ENCODE measurements around the gene SLC15A1.
A peak's percentile ranks its signal among the peaks of the same experiment; 100 is the strongest.

SLC15A1 gene

DNA sequence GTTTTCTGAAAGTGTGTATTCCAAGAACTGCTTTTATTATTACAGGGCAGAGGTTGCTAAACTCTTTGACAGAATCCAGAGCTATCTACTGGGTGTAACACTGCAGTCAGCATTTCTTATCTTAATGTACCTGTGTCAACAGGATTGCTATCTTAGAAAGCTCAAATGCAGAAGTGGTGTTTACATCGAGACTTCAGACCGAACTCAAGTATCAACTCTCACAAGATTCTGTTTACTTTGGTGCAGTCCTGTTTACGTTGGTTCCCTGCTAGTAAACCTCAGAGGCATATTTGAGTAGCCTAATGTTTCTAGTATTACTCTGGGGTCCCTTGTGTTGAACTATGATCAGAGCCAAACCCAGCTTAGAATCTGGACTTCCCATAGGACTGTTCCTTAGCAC lies 20.5 kb downstream of the SLC15A1 start:
- no peak overlapping the region for H4K91ac ChIP-seq (ENCODE audit: low read depth, low read length)
- no peak overlapping the region for H3K4me3 ChIP-seq (ENCODE audit: low read depth, low read length)
- H3K9me3 ChIP-seq (ENCODE audit: insufficient read depth, low read depth, low read length), result peaks cover 2% of the 10 kb centered on the region
- H3K79me2 ChIP-seq (ENCODE audit: control insufficient read depth, insufficient read depth, low read length, poor library complexity), result no peaks in the 10 kb centered on the region
- no peak overlapping the region for H2BK5ac ChIP-seq (ENCODE audit: low read depth, low read length, poor library complexity)
- WGBS (ENCODE audit: extremely low coverage, insufficient coverage, insufficient read length), result no CpG with 5 or more reads among the region's 3 CpGs
- H3K79me1 ChIP-seq (ENCODE audit: low read length), result no peaks in the 10 kb centered on the region
- H3K18ac ChIP-seq (ENCODE audit: low read length), result no peak overlapping the region
- no peak overlapping the region for H2AFZ ChIP-seq (ENCODE audit: insufficient read depth, low read length, poor library complexity)
- DNase-seq, result no peak
- no peak overlapping the region for H3K14ac ChIP-seq (ENCODE audit: low read length)
- H3K4me2 ChIP-seq (ENCODE audit: low read length), result no peak overlapping the region
- peaks cover 5 to 8% of the 10 kb centered on the region in 2 experiments for H3K4me1 ChIP-seq (ENCODE audit: control insufficient read depth in 1 of 2, insufficient read depth in 2 of 2, low read length in 2 of 2)
- H3K4ac ChIP-seq (ENCODE audit: low read depth, low read length), result no peak overlapping the region
- H2BK12ac ChIP-seq (ENCODE audit: low read length), result no peak overlapping the region
- H3K9ac ChIP-seq (ENCODE audit: low read length), result no peak overlapping the region
- no peak overlapping the region for H2BK120ac ChIP-seq (ENCODE audit: insufficient read depth, low read length, poor library complexity)
- no peak overlapping the region for H2AK5ac ChIP-seq (ENCODE audit: low read length)
- H4K12ac ChIP-seq (ENCODE audit: low read depth, low read length), result no peak overlapping the region
- no peaks in the 10 kb centered on the region for H3K27me3 ChIP-seq (ENCODE audit: insufficient read depth, low read length)
- H3K27ac ChIP-seq (ENCODE audit: low read depth, low read length), result no peak overlapping the region
- H4K8ac ChIP-seq (ENCODE audit: low read depth, low read length), result no peak overlapping the region
- H3K36me3 ChIP-seq (ENCODE audit: control insufficient read depth in 1 of 2, insufficient read depth in 2 of 2, low read length in 2 of 2), result no peaks in the 10 kb centered on the region
- no peak overlapping the region for H3K23ac ChIP-seq (ENCODE audit: low read length)

DNA sequence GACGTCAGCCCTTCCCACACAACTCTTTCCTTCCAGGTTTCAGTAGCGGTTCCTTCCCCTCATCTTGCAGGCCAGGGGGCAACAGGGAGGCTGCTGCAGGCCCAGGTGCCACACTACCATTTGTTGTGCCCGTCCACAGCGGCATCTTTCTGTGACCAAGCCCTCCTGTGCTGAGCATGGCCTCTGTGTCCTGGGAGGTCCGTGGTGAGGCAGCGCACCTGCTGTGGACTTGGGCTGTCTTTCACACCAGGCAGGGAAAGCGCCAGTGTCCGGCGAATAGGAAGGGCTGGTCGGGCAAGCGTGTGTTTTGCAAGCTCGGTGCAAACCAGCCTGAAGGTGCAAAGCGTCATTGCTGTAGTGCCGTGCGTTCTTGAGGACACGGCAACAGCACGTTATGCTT lies 21.4 kb downstream of the SLC15A1 start:
- H3K9me3 ChIP-seq (ENCODE audit: insufficient read depth, low read depth, low read length), result peaks cover 2% of the 10 kb centered on the region
- H3K79me1 ChIP-seq (ENCODE audit: low read length), result no peaks in the 10 kb centered on the region
- WGBS (ENCODE audit: extremely low coverage, insufficient coverage, insufficient read length), result no CpG with 5 or more reads among the region's 17 CpGs
- H3K4me1 ChIP-seq (ENCODE audit: control insufficient read depth in 1 of 2, insufficient read depth in 2 of 2, low read length in 2 of 2), result peaks cover 5 to 8% of the 10 kb centered on the region in 2 experiments
- H3K23ac ChIP-seq (ENCODE audit: low read length), result no peak overlapping the region
- no peaks in the 10 kb centered on the region for H3K27me3 ChIP-seq (ENCODE audit: insufficient read depth, low read length)
- no peak overlapping the region for H4K91ac ChIP-seq (ENCODE audit: low read depth, low read length)
- H3K4me2 ChIP-seq (ENCODE audit: low read length), result peak overlapping the region; percentile 16
- no peak overlapping the region for H3K27ac ChIP-seq (ENCODE audit: low read depth, low read length)
- no peak overlapping the region for H3K4ac ChIP-seq (ENCODE audit: low read depth, low read length)
- H3K9ac ChIP-seq (ENCODE audit: low read length), result no peak overlapping the region
- H2AFZ ChIP-seq (ENCODE audit: insufficient read depth, low read length, poor library complexity), result no peak overlapping the region
- no peak overlapping the region for H2BK120ac ChIP-seq (ENCODE audit: insufficient read depth, low read length, poor library complexity)
- no peak overlapping the region for H3K14ac ChIP-seq (ENCODE audit: low read length)
- H4K8ac ChIP-seq (ENCODE audit: low read depth, low read length), result no peak overlapping the region
- H2BK5ac ChIP-seq (ENCODE audit: low read depth, low read length, poor library complexity), result no peak overlapping the region
- no peak overlapping the region for H2AK5ac ChIP-seq (ENCODE audit: low read length)
- H4K12ac ChIP-seq (ENCODE audit: low read depth, low read length), result no peak overlapping the region
- H2BK12ac ChIP-seq (ENCODE audit: low read length), result no peak overlapping the region
- H3K36me3 ChIP-seq (ENCODE audit: control insufficient read depth in 1 of 2, insufficient read depth in 2 of 2, low read length in 2 of 2), result no peaks in the 10 kb centered on the region
- no peaks in the 10 kb centered on the region for H3K79me2 ChIP-seq (ENCODE audit: control insufficient read depth, insufficient read depth, low read length, poor library complexity)
- DNase-seq, result no peak
- peak overlapping the region; percentile 2 for H3K18ac ChIP-seq (ENCODE audit: low read length)
- H3K4me3 ChIP-seq (ENCODE audit: low read depth, low read length), result no peak overlapping the region

DNA sequence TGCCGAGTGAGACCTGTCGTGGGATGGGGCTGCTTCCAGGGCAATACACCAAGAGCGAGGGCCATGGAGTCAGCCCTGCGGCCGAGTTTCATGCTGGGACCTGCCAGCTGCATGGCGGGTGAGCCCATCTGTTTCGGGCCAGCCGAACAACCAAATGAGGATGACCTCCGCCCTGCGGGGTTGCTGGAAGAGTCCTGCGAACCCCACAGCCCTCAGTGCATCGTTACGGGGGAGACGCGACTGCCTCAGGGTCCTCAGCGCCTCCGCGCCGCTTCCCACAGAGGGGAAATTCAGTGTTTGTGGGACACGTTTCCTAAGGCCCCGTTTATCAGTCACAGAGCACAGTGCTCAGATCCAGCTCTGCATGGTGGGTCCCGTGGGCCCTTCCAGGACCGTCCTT lies 22.0 kb downstream of the SLC15A1 start:
- H2AFZ ChIP-seq (ENCODE audit: insufficient read depth, low read length, poor library complexity), result no peak overlapping the region
- no peaks in the 10 kb centered on the region for H3K79me2 ChIP-seq (ENCODE audit: control insufficient read depth, insufficient read depth, low read length, poor library complexity)
- no peak overlapping the region for H3K23ac ChIP-seq (ENCODE audit: low read length)
- H3K14ac ChIP-seq (ENCODE audit: low read length), result no peak overlapping the region
- peaks cover 5 to 8% of the 10 kb centered on the region in 2 experiments for H3K4me1 ChIP-seq (ENCODE audit: control insufficient read depth in 1 of 2, insufficient read depth in 2 of 2, low read length in 2 of 2)
- no peak overlapping the region for H4K8ac ChIP-seq (ENCODE audit: low read depth, low read length)
- no peak overlapping the region for H4K91ac ChIP-seq (ENCODE audit: low read depth, low read length)
- peaks cover 2% of the 10 kb centered on the region for H3K9me3 ChIP-seq (ENCODE audit: insufficient read depth, low read depth, low read length)
- no peak overlapping the region for H3K4me2 ChIP-seq (ENCODE audit: low read length)
- H3K4me3 ChIP-seq (ENCODE audit: low read depth, low read length), result no peak overlapping the region
- H3K27me3 ChIP-seq (ENCODE audit: insufficient read depth, low read length), result no peaks in the 10 kb centered on the region
- H3K27ac ChIP-seq (ENCODE audit: low read depth, low read length), result no peak overlapping the region
- H2BK120ac ChIP-seq (ENCODE audit: insufficient read depth, low read length, poor library complexity), result no peak overlapping the region
- H3K4ac ChIP-seq (ENCODE audit: low read depth, low read length), result no peak overlapping the region
- H3K79me1 ChIP-seq (ENCODE audit: low read length), result no peaks in the 10 kb centered on the region
- H2BK12ac ChIP-seq (ENCODE audit: low read length), result no peak overlapping the region
- no peak overlapping the region for H4K12ac ChIP-seq (ENCODE audit: low read depth, low read length)
- no peaks in the 10 kb centered on the region for H3K36me3 ChIP-seq (ENCODE audit: control insufficient read depth in 1 of 2, insufficient read depth in 2 of 2, low read length in 2 of 2)
- no peak for DNase-seq
- H2AK5ac ChIP-seq (ENCODE audit: low read length), result no peak overlapping the region
- no CpG with 5 or more reads among the region's 23 CpGs for WGBS (ENCODE audit: extremely low coverage, insufficient coverage, insufficient read length)
- H3K9ac ChIP-seq (ENCODE audit: low read length), result no peak overlapping the region
- H3K18ac ChIP-seq (ENCODE audit: low read length), result peak overlapping the region; percentile 21
- no peak overlapping the region for H2BK5ac ChIP-seq (ENCODE audit: low read depth, low read length, poor library complexity)

DNA sequence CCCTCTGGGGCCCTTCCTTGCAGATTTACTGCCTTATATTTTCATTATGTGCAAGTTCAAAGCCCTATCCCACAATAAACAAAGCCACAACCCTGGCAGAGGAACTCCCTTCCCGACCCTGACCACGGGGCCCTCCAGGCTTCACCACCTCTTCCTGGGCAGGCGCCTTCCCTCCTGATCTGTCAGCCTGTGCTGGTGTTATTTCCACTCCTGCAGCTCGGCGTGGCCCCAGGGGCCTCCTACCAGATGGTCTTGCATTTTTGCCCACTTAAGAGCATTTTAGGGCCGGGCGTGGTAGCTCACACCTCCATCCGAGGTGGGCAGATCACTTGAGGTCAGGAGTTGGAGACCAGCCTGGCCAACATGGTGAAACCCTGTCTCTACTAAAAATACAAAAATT lies 22.8 kb downstream of the SLC15A1 start:
- Histone ChIP-seq H3K4me2 (ENCODE audit: low read length) (no peak overlapping the region), H3K79me2 (ENCODE audit: control insufficient read depth, insufficient read depth, low read length, poor library complexity) (no peaks in the 10 kb centered on the region), H3K14ac (ENCODE audit: low read length) (no peak overlapping the region), H3K36me3 (ENCODE audit: control insufficient read depth in 1 of 2, insufficient read depth in 2 of 2, low read length in 2 of 2) (no peaks in the 10 kb centered on the region), H2BK12ac (ENCODE audit: low read length) (no peak overlapping the region), H2AFZ (ENCODE audit: insufficient read depth, low read length, poor library complexity) (no peak overlapping the region), H3K4ac (ENCODE audit: low read depth, low read length) (no peak overlapping the region), H3K9ac (ENCODE audit: low read length) (no peak overlapping the region), H3K4me1 (ENCODE audit: control insufficient read depth in 1 of 2, insufficient read depth in 2 of 2, low read length in 2 of 2) (peaks cover 5 to 8% of the 10 kb centered on the region in 2 experiments), H4K8ac (ENCODE audit: low read depth, low read length) (no peak overlapping the region), H3K23ac (ENCODE audit: low read length) (no peak overlapping the region), H3K9me3 (ENCODE audit: insufficient read depth, low read depth, low read length) (peaks cover 3% of the 10 kb centered on the region), H2BK5ac (ENCODE audit: low read depth, low read length, poor library complexity) (no peak overlapping the region), H3K27ac (ENCODE audit: low read depth, low read length) (no peak overlapping the region), H3K27me3 (ENCODE audit: insufficient read depth, low read length) (no peaks in the 10 kb centered on the region), H3K79me1 (ENCODE audit: low read length) (no peaks in the 10 kb centered on the region), H3K4me3 (ENCODE audit: low read depth, low read length) (no peak overlapping the region), H4K12ac (ENCODE audit: low read depth, low read length) (no peak overlapping the region), H3K18ac (ENCODE audit: low read length) (no peak overlapping the region), H2AK5ac (ENCODE audit: low read length) (no peak overlapping the region), H2BK120ac (ENCODE audit: insufficient read depth, low read length, poor library complexity) (no peak overlapping the region), H4K91ac (ENCODE audit: low read depth, low read length) (no peak overlapping the region)
- no CpG with 5 or more reads among the region's 8 CpGs for WGBS (ENCODE audit: extremely low coverage, insufficient coverage, insufficient read length)
- DNase-seq, result no peak

Measured in trophoblast cell (in vitro differentiated cells and primary cell).